ENCODE measurements around the gene IQCH.

The IQCH gene

DNA sequence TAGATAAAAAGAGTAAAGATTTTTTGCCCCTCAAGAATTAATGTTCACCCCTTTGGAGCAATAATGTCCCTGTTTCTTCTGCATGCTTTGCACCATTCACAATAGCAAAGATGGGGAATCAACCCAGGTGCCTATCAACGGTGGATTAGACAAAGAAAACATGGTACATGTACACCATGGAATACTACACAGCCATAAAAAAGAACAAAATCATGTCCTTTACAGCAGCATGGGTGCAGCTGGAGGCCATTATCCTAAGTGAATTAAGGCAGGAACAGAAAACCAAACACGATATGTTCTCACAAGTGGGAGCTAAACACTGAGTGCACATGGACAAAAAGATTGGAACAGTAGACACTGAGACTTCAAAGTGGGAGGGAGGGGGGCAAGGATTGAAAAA, 35.3 kb upstream of the IQCH start:
- Histone ChIP-seq H3K36me3 (ENCODE audit: insufficient read depth) (no peaks in the 10 kb centered on the region), H4K20me1 (ENCODE audit: insufficient read depth) (no peaks in the 10 kb centered on the region)
- TF ChIP-seq, protein P1, sequence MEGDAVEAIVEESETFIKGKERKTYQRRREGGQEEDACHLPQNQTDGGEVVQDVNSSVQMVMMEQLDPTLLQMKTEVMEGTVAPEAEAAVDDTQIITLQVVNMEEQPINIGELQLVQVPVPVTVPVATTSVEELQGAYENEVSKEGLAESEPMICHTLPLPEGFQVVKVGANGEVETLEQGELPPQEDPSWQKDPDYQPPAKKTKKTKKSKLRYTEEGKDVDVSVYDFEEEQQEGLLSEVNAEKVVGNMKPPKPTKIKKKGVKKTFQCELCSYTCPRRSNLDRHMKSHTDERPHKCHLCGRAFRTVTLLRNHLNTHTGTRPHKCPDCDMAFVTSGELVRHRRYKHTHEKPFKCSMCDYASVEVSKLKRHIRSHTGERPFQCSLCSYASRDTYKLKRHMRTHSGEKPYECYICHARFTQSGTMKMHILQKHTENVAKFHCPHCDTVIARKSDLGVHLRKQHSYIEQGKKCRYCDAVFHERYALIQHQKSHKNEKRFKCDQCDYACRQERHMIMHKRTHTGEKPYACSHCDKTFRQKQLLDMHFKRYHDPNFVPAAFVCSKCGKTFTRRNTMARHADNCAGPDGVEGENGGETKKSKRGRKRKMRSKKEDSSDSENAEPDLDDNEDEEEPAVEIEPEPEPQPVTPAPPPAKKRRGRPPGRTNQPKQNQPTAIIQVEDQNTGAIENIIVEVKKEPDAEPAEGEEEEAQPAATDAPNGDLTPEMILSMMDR (conservative IDR thresholded peaks at IDR 0.05; ENCODE audit: low read depth, low read length): no peak

DNA sequence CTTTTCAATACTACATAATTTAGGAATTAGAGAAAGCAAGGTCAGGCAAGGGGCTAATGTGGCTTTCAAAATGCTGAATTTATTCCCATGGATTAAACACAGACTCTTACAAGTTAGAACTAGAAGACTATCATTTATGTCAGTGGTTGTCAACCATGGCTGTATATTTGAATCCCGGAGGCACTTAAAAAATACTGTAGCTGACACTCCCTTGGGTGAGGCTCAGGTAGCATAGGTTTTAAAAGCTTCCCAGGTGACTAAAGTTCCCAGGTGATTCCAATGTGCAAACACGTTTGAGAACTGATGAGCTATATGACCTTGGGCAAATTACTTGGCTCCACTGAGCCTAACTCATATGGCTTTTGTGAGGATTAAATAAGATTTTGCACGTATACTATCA, 29.7 kb upstream of the IQCH start:
- no peaks in the 10 kb centered on the region for H3K36me3 ChIP-seq (ENCODE audit: insufficient read depth)
- TF ChIP-seq, protein P1 (conservative IDR thresholded peaks at IDR 0.05; ENCODE audit: low read depth, low read length): no peak
- no peak overlapping the region for H2AFZ ChIP-seq (ENCODE audit: low read depth)
- no peaks in the 10 kb centered on the region for H3K4me1 ChIP-seq (ENCODE audit: low read depth, poor library complexity, severe bottlenecking)
- H3K4me3 ChIP-seq (IDR thresholded peaks at IDR 0.05; ENCODE audit: insufficient read depth, low read depth, low read length): no peak overlapping the region
- no peak overlapping the region for H3K27ac ChIP-seq
- no peaks in the 10 kb centered on the region for H4K20me1 ChIP-seq (ENCODE audit: insufficient read depth)
- H3K9ac ChIP-seq: no peak overlapping the region
- H3K27me3 ChIP-seq (ENCODE audit: insufficient read depth, low read depth): no peaks in the 10 kb centered on the region
- no peaks in the 10 kb centered on the region for H3K79me2 ChIP-seq (ENCODE audit: insufficient read depth, low read depth)
- H3K4me2 ChIP-seq: no peak overlapping the region

More for the DNA sequence above, 35.3 kb upstream of the IQCH start:
- H3K27me3 ChIP-seq (ENCODE audit: insufficient read depth, low read depth): no peaks in the 10 kb centered on the region
- no peak overlapping the region for H2AFZ ChIP-seq (ENCODE audit: low read depth)
- H3K4me2 ChIP-seq: no peak overlapping the region
- no peaks in the 10 kb centered on the region for H3K4me1 ChIP-seq (ENCODE audit: low read depth, poor library complexity, severe bottlenecking)
- H3K79me2 ChIP-seq (ENCODE audit: insufficient read depth, low read depth): no peaks in the 10 kb centered on the region
- H3K27ac ChIP-seq: no peak overlapping the region
- no peak overlapping the region for H3K4me3 ChIP-seq (IDR thresholded peaks at IDR 0.05; ENCODE audit: insufficient read depth, low read depth, low read length)
- H3K9ac ChIP-seq: no peak overlapping the region

DNA sequence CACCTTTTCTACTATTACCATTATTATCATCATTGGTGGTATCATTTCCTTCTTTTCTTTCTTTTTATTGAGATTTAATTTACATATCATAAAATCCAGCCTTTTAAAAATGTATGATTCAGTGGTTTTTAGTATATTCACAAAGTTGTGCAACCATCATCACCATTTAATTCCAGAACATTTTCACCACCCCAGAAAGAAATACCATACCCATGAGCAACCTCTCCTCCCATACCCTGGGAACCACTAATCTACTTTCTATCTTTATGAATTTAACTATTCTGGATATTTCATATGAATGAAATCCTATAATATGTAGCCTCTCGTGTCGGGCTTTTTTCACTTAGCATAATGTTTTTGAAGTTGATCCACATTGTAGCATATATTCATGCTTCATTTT, 29.2 kb upstream of the IQCH start:
- H3K4me2 ChIP-seq: no peak overlapping the region
- no peak overlapping the region for H3K27ac ChIP-seq
- H4K20me1 ChIP-seq (ENCODE audit: insufficient read depth): no peaks in the 10 kb centered on the region
- no peaks in the 10 kb centered on the region for H3K79me2 ChIP-seq (ENCODE audit: insufficient read depth, low read depth)
- no peak overlapping the region for H2AFZ ChIP-seq (ENCODE audit: low read depth)
- H3K4me1 ChIP-seq (ENCODE audit: low read depth, poor library complexity, severe bottlenecking): no peaks in the 10 kb centered on the region
- no peak overlapping the region for H3K4me3 ChIP-seq (IDR thresholded peaks at IDR 0.05; ENCODE audit: insufficient read depth, low read depth, low read length)
- H3K27me3 ChIP-seq (ENCODE audit: insufficient read depth, low read depth): no peaks in the 10 kb centered on the region
- no peaks in the 10 kb centered on the region for H3K36me3 ChIP-seq (ENCODE audit: insufficient read depth)
- TF ChIP-seq, protein P1 (conservative IDR thresholded peaks at IDR 0.05; ENCODE audit: low read depth, low read length): no peak
- no peak overlapping the region for H3K9ac ChIP-seq

DNA sequence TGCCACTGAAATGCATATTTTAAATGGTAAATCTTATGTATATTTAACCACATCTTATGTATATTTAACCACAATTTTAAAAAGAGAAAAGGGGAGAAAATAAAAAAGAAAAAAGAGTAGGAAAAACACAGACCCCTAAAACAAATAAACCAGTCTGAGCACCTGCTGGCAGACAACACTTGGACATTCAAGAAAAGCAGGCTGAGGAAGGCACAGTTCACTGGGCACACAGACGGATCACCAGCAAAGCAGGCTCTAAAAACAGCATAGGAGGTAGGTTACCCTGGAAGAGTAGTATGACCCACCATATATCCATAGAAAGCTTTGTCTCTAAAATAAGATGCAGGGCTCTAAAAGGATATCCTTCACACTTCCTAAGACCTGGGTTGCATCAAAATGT, 27.2 kb upstream of the IQCH start:
- Histone ChIP-seq H3K4me3 (IDR thresholded peaks at IDR 0.05; ENCODE audit: insufficient read depth, low read depth, low read length) (no peak overlapping the region), H3K79me2 (ENCODE audit: insufficient read depth, low read depth) (no peaks in the 10 kb centered on the region), H3K36me3 (ENCODE audit: insufficient read depth) (no peaks in the 10 kb centered on the region), H3K9ac (no peak overlapping the region), H4K20me1 (ENCODE audit: insufficient read depth) (no peaks in the 10 kb centered on the region), H3K4me2 (no peak overlapping the region), H3K4me1 (ENCODE audit: low read depth, poor library complexity, severe bottlenecking) (no peaks in the 10 kb centered on the region), H3K27ac (no peak overlapping the region), H3K27me3 (ENCODE audit: insufficient read depth, low read depth) (no peaks in the 10 kb centered on the region), H2AFZ (ENCODE audit: low read depth) (no peak overlapping the region)
- TF ChIP-seq, protein P1 (conservative IDR thresholded peaks at IDR 0.05; ENCODE audit: low read depth, low read length): no peak

Measured in KMS-11 (cell line).